CD4-positive, alpha-beta T cell treated with Interleukin-10 for 1 hour (primary cell): ENCODE data around the gene TRABD2B.

Source experiments
- DNase-seq: peaks from one replicate; pipeline ENCODE4 v3.0.0-alpha.2; 2020

TRABD2B gene

GRCh38 chr1:48019714-48020315, 22.6 kb upstream of the TRABD2B start:
- no peak for DNase-seq

- no peak for DNase-seq
These were observed 21.6 kb upstream of the TRABD2B start for GRCh38 chr1:48018799-48019198.

GRCh38 chr1:48017716-48018115, 20.5 kb upstream of the TRABD2B start:
- no peak for DNase-seq

- no peak for DNase-seq
These were observed 19.3 kb upstream of the TRABD2B start for GRCh38 chr1:48016515-48016914.

- no peak for DNase-seq
These were observed 16.1 kb upstream of the TRABD2B start for GRCh38 chr1:48013270-48013669.

DNA sequence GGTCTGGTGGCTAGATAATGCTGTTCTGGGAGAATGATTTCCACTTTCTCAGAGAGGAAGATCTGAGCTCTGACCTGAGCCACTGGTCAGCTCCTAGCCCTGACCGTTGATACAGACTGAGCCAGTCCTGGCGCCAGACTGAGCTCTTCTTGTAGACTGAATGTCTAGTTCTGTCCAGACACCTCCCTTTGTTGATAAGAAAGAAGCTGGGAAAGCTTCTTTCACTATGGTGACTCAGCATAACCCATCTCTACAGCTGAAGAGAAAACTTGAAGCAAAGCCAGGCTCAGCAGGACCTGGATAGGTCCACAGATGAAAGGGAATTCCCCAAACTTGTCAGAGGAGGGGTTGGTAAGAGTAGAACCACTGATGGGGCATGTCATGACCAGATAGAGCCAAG, 9.9 kb upstream of the TRABD2B start:
- DNase-seq = no peak

DNA sequence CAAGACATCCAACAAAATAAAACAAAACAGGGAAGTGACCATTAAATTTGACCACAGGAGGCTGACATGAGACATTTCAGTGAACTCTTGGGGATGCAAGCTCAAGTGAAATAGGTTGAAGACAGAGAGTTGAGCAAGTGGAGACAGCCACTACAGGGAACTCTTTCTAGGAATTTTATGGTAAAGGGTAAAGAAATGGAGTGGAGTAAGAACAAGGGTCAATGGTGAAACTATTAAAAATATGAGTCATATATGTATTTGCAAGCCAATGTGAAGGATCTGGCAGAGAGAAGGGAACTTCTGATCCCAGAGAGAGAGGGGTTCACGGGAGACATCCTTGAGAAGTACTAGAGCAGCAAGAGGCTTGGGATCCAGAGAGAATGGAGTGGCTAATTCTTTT, 9.1 kb upstream of the TRABD2B start:
- no peak for DNase-seq

GRCh38 chr1:48005253-48006117, 8.3 kb upstream of the TRABD2B start:
- no peak for DNase-seq

GRCh38 chr1:48003741-48004531, 6.8 kb upstream of the TRABD2B start:
- no peak for DNase-seq

DNA sequence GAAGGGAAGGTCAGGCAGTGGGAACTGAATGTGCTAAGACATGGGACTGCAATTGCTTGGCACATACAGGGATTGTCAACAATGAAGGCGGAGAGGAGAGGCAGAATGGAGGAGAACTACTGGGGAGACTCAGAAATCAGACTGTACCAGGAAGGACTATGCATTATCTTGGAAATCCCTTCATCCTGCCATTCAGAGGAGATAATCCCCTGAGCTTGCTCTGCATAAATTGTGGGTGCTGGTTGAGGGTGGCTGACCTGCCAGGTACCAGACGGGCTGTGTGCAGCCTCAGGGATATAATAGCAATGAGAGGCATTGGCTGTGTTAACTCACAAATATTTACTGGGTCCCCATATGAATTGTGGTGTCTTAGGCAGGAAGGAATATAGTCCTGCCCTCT, 5.0 kb upstream of the TRABD2B start:
- DNase-seq = no peak

DNA sequence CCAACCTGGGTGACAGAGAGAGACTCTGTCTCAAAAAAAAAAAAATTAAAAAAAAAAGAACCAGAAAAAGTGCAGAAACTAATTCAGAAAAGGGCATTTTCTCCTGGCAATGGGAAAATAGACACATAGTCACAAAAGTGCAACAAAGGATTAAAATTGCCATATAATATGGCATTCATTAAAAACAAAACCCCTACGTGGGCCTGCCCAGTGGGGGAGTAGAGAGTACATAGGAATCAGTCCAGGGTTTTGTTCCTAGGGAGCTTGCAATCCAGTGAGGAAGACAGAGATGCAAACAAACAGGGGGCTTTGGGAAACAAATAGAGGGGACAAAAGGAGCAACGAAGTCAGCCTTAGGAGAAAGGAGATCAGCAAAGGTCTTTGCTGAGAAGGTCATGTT, 4.5 kb upstream of the TRABD2B start:
- DNase-seq = no peak

DNA sequence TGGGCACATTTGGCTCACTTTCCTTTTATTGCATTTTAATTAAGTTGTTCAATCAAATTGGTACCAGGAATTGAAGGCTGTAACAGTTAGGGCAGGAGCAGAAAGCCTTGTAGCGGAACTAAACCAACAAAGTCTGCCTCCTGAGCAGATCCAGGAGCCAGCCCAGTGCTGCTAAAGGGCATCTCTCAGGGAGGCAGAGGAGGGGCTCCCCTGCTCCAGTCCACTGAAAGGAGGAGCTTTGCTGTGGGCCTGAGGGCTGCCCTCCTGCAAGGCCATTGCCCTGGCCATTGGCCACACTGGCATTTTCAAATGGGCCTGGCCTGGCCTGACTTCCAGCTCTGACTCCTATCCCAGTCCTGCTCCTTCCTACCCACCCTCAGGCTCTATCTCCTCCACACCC, 3.7 kb upstream of the TRABD2B start:
- no peak for DNase-seq

GRCh38 chr1:47999097-47999496, 1.9 kb upstream of the TRABD2B start:
- DNase-seq = no peak

DNA sequence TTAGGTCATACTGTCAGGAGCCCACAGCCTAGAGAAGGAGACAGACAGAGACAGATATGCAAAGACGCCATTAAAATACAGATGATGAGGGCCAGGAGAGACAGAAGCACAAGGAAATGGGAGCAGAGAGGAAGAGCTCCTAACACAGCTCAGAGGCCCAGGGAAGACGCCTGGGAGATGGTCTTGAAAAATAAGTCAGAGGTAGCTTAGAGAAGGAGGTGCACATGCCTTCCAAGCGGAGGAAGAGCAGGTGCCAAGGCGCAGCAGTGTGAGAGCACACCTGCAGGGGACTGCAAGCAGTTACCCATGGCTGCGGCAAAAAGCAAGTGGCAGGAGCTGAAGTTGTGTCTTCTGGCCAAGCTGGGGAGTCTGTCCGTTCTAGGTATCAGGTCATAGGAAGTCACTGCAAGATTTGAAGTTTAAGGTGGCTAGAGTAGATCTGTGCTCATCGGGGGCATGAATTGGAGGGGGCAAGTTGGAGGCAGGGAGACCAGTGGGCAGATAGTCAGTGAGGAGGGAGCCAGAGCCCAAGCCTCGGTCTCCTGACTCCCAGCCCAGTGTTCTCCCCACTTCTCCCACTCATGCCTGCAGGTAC, 1.3 kb upstream of the TRABD2B start:
- no peak for DNase-seq

DNA sequence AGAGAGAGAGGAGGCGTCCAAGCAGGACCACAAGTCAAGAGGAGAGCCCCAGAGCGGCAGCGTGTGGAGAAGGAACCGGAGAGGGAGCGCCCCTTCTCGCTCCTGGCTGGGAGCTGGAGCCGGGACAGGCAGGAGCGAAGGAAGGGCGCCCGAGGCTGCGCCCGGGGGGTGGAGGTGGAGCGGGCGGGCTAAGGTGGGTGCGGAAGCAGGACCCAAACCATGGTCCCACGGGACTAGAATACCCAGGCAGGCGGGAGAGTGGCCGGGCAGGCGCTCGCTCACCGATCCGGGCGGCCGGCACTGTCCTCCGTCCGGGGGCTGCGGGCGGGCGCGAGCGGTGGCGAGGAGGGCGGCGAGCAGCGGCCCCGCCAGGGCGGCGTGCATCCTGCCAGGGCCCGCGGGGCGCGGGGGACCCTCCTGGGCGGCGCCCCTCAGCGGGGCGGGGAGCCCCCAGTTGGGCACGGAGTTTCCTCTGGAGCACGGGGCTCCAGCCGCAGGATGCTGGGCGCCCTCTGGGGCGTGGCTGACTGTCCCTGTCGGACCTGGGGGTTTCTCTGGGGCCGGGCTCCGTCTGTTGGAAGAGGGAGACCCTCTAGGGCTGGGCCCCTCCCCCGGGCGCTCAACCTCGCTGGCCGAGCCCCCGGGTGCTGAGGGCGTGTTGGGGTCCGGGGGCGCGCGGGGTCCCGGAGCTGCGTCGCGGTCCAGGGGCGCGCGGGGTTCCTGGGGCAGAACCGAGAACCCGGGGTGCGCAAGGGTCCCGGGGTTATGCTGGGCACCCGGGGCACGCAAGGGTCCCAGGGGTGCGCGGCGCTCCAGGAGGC, 569 bp downstream of the TRABD2B start:
- no peak for DNase-seq

DNA sequence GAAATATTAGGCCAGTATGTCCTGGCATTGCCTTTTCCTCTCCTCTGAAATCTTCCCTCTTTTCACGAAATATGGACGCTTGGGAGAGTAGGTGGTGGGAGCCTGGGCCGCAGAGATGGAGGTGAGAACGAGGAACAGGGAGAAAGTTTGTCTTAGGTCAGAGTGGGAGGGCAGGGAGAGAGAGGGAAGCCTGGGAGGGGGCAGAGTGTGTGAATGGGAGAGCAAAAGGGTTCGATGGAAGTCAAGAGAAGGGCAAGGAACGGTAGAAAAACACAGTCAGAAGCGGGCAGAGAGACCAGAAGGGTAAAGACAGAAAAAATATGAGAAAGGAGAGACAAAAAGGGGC, 1.2 kb downstream of the TRABD2B start:
- DNase-seq = no peak

DNA sequence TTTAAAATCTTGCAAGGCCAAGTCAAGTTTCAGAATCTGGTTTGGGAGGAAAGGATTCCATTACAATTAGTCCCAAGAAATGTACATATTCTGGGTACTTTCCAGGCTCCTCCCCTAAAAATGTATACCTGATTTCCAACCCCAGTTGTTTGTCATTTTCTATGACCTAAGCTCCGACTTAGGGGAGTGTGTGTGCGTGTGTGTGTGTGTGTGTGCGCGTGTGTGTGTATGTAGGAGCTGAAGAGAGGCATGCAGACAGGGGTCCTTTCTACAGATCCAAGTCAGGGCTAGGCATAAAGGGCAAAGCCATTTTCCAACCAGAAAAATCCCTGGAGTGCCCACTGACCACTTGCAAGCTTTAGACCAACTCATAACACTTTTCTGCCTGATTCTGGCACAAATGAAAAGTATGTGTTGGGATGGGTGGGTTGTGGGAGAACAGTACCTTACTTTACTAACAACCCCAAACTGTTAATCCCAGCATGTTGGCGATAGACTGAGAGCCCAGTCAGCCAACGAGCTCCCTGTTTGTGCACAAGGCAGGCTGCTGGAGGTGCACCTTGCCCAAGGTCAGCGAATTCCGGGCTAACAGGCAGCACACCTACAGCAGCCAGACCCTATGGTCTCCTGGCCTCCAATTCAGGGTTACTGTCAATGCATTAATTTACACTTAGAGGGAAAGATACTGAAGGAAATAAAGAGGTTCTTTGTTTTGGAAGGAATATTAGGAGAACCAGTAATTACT, 1.7 kb downstream of the TRABD2B start:
- DNase-seq = no peak

DNA sequence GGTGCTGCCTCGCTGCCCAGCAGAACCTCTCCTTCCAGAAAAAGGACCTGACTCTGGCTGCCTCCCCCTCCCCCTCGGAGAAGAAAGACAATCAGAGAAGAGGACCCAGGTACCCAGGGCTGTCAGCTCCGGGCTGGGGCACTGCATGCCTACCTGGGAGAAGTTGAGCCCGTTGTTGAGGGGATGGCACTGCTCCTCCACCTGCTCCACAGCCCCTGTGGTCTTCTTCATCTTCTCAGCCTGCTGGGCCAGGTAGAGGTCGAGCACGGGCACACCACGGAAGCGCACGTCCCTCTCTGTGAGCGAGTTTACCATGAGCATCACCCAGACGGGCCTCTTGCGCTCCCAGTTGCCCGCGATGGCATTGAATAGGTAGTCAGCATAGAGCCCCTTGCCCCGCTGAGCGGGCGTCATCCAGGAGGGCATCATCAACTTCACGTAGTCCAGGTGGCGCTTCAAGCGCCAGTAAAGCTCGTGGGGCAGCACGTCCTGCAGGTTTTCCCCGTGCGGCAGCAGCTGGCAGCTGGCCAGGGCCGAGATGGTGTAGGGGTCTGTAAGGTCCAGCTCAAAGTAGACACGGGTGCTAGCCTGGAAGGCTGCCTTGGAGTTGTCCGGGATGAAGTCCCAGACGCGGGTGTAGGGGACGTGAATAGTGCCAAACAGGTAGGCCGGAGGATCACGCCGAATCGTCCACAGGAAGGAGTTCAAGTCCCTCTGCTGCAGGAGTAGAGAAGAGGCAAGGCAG, 3.1 kb downstream of the TRABD2B start:
- DNase-seq = no peak

DNA sequence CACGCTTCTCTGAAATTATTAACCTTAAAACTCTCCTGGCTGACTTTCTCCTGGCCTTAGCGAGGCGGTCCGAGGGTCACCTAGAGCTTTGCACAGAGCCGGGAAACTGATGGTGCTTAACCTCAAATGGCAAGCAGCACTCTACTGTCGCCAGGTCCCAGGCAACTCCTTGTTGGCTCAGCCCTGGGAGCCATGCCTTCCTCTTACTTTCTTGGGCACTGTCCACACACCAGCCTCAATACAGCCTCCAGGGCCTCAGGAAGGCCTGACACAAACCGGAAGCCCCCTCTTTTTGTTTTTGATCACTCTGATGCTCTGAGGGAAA, 3.8 kb downstream of the TRABD2B start:
- no peak for DNase-seq

DNA sequence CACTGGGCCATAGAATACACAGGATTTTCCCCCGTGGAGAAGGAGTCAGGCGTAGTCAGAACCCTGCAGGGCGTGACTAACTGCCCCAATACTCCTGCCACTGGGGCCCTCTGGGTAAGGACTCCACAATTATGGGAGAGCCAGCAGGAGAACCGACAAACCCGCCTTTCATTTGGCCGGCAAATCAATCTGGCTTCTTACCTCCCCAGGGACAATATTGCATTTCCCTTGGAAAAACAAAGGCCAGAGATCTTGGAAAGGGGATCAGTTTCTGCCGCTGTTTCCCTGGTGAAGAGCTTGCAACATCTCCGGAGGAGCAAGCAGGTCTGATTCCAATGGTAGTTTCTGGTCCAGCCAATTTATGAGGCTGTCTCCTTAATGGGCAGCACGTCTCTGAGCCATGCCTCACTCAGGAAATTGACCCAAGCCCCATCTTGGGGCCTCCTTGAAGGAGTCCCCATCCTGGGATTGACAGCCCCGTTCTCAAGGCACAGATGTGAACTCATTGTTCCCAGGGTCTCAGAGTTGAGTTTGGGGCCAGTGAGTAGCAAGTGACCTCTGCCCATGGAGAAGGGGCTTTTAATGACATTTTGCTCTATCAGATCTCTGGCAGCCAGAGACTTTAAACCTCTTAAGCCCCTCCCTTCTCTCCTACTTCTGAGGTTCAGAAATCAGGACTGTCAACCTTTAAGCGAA, 4.3 kb downstream of the TRABD2B start:
- DNase-seq = no peak

- no peak for DNase-seq
These were observed 5.5 kb downstream of the TRABD2B start for GRCh38 chr1:47991673-47992072.
